ENCODE measurements around the gene SBF2.

The SBF2 gene

DNA sequence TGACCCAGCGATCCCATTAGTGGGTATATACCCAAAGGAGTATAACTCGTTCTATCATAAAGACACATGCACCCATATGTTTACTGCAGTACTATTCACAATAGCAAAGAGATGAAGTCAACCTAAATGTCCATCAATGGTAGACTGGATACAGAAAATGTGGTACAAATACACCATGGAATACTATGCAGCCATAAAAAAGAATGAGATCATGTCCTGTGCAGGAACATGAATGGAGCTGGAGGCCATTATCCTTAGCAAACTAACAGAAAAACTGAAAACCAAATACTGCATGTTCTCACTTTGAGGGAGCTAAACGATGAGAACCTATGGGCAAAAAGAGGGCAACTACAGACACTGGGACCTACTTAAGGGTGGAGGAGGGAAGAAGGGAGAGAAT, 146.8 kb downstream of the SBF2 start:
- no peak overlapping the region for H3K27ac ChIP-seq (ENCODE audit: low read length)
- no peak overlapping the region for H3K9ac ChIP-seq (ENCODE audit: low read length)
- no peak overlapping the region for H3K4me3 ChIP-seq (ENCODE audit: low read length)
- no peaks in the 10 kb centered on the region for H3K4me1 ChIP-seq (ENCODE audit: low read length)
- H3K4me2 ChIP-seq (ENCODE audit: low read length) = no peak overlapping the region
- H4K20me1 ChIP-seq (ENCODE audit: insufficient read depth, low read length) = no peaks in the 10 kb centered on the region
- H3K27me3 ChIP-seq (ENCODE audit: low read depth, low read length) = peaks cover 12% of the 10 kb centered on the region
- H2AFZ ChIP-seq (ENCODE audit: low read depth, low read length) = no peak overlapping the region
- H3K36me3 ChIP-seq (replicated peaks; ENCODE audit: low read depth, low read length) = no peaks in the 10 kb centered on the region
- TF ChIP-seq CTCF (IDR thresholded peaks at IDR 0.05; ENCODE audit: low read depth, low read length) (no peak), EZH2phosphoT487 (IDR thresholded peaks at IDR 0.05; ENCODE audit: low read depth) (no peak)
- H3K9me3 ChIP-seq (ENCODE audit: insufficient read depth, low read length) = no peaks in the 10 kb centered on the region
- no peaks in the 10 kb centered on the region for H3K79me2 ChIP-seq (ENCODE audit: low read length)

GRCh38 chr11:10144954-10145353, 149.1 kb downstream of the SBF2 start:
- Histone ChIP-seq H3K4me1 (ENCODE audit: low read length) (no peaks in the 10 kb centered on the region), H2AFZ (ENCODE audit: low read depth, low read length) (no peak overlapping the region), H3K4me2 (ENCODE audit: low read length) (no peak overlapping the region), H3K9ac (ENCODE audit: low read length) (no peak overlapping the region), H3K79me2 (ENCODE audit: low read length) (no peaks in the 10 kb centered on the region), H3K9me3 (ENCODE audit: insufficient read depth, low read length) (no peaks in the 10 kb centered on the region), H3K4me3 (ENCODE audit: low read length) (no peak overlapping the region), H3K36me3 (replicated peaks; ENCODE audit: low read depth, low read length) (no peaks in the 10 kb centered on the region), H3K27me3 (ENCODE audit: low read depth, low read length) (peaks cover 14% of the 10 kb centered on the region; the same call in 1 of the 2 replicates), H3K27ac (ENCODE audit: low read length) (no peak overlapping the region), H4K20me1 (ENCODE audit: insufficient read depth, low read length) (no peaks in the 10 kb centered on the region)
- no peak for TF ChIP-seq CTCF (IDR thresholded peaks at IDR 0.05; ENCODE audit: low read depth, low read length)
- TF ChIP-seq EZH2phosphoT487 (IDR thresholded peaks at IDR 0.05; ENCODE audit: low read depth) = no peak

GRCh38 chr11:10139656-10140055, 154.4 kb downstream of the SBF2 start:
- Histone ChIP-seq H3K27me3 (ENCODE audit: low read depth, low read length) (peaks cover 11% of the 10 kb centered on the region; the same call in 1 of the 2 replicates), H3K27ac (ENCODE audit: low read length) (no peak overlapping the region), H4K20me1 (ENCODE audit: insufficient read depth, low read length) (no peaks in the 10 kb centered on the region), H3K4me2 (ENCODE audit: low read length) (no peak overlapping the region), H2AFZ (ENCODE audit: low read depth, low read length) (no peak overlapping the region), H3K4me3 (ENCODE audit: low read length) (no peak overlapping the region), H3K9me3 (ENCODE audit: insufficient read depth, low read length) (no peaks in the 10 kb centered on the region), H3K79me2 (ENCODE audit: low read length) (no peaks in the 10 kb centered on the region), H3K9ac (ENCODE audit: low read length) (no peak overlapping the region), H3K4me1 (ENCODE audit: low read length) (no peaks in the 10 kb centered on the region), H3K36me3 (replicated peaks; ENCODE audit: low read depth, low read length) (no peaks in the 10 kb centered on the region)
- TF ChIP-seq CTCF (IDR thresholded peaks at IDR 0.05; ENCODE audit: low read depth, low read length) = no peak
- TF ChIP-seq EZH2phosphoT487 (IDR thresholded peaks at IDR 0.05; ENCODE audit: low read depth) = no peak

GRCh38 chr11:10139143-10139542, 154.9 kb downstream of the SBF2 start:
- TF ChIP-seq EZH2phosphoT487 (IDR thresholded peaks at IDR 0.05; ENCODE audit: low read depth) (no peak), CTCF (IDR thresholded peaks at IDR 0.05; ENCODE audit: low read depth, low read length) (no peak)
- no peak overlapping the region for H2AFZ ChIP-seq (ENCODE audit: low read depth, low read length)
- H3K9ac ChIP-seq (ENCODE audit: low read length) = no peak overlapping the region
- no peak overlapping the region for H3K4me2 ChIP-seq (ENCODE audit: low read length)
- no peaks in the 10 kb centered on the region for H3K9me3 ChIP-seq (ENCODE audit: insufficient read depth, low read length)
- no peak overlapping the region for H3K27ac ChIP-seq (ENCODE audit: low read length)
- no peaks in the 10 kb centered on the region for H3K4me1 ChIP-seq (ENCODE audit: low read length)
- no peaks in the 10 kb centered on the region for H4K20me1 ChIP-seq (ENCODE audit: insufficient read depth, low read length)
- no peaks in the 10 kb centered on the region for H3K36me3 ChIP-seq (replicated peaks; ENCODE audit: low read depth, low read length)
- peaks cover 11% of the 10 kb centered on the region; the same call in 1 of the 2 replicates for H3K27me3 ChIP-seq (ENCODE audit: low read depth, low read length)
- no peaks in the 10 kb centered on the region for H3K79me2 ChIP-seq (ENCODE audit: low read length)
- no peak overlapping the region for H3K4me3 ChIP-seq (ENCODE audit: low read length)
